H9 (cell line): ENCODE results near the gene TMC8. TPM values are rescaled to one million over a fixed set of nuclear protein-coding genes. Genes with fewer than 3 reads are reported as not detected.

Experiments used
- DNase-seq: peaks from one replicate; pipeline ENCODE4 v3.0.0-alpha.2; 2017
- H2AFZ ChIP-seq: one replicate; pipeline ENCODE4 v1.6.1; 2013; ENCODE audit warnings: mild to moderate bottlenecking, low read length, control low read depth, moderate library complexity
- H2AK5ac ChIP-seq: 2 replicates; pipeline ENCODE4 v1.6.1; 2013; ENCODE audit warnings: low read length, control low read depth, mixed read lengths; ENCODE audit not compliant: insufficient read length
- H2BK120ac ChIP-seq: one replicate; pipeline ENCODE4 v1.6.1; 2013; ENCODE audit warnings: low read depth, mild to moderate bottlenecking, low read length, control low read depth, inconsistent platforms; ENCODE audit not compliant: poor library complexity, severe bottlenecking
- H2BK12ac ChIP-seq: 2 replicates; pipeline ENCODE4 v1.6.1; 2013; ENCODE audit warnings: low read length, control low read depth, mixed read lengths, low read depth; ENCODE audit not compliant: insufficient read length
- H2BK15ac ChIP-seq: 2 replicates; pipeline ENCODE4 v1.6.1; 2013; ENCODE audit warnings: low read depth, low read length, control low read depth
- H2BK20ac ChIP-seq: one replicate; pipeline ENCODE4 v1.6.1; 2013; ENCODE audit warnings: low read depth, mild to moderate bottlenecking, low read length, control low read depth, inconsistent platforms; ENCODE audit not compliant: poor library complexity, severe bottlenecking
- H2BK5ac ChIP-seq: 2 replicates; pipeline ENCODE4 v1.6.1; 2013; ENCODE audit warnings: low read length, control low read depth, mixed read lengths; ENCODE audit not compliant: insufficient read length
- H3K14ac ChIP-seq: 2 replicates; pipeline ENCODE4 v1.6.1; 2013; ENCODE audit warnings: low read length, control low read depth; ENCODE audit not compliant: insufficient read depth
- H3K18ac ChIP-seq: 2 replicates; pipeline ENCODE4 v1.6.1; 2013; ENCODE audit warnings: low read depth, mild to moderate bottlenecking, mixed read lengths, low read length, control low read depth; ENCODE audit not compliant: insufficient read length
- H3K23ac ChIP-seq: 2 replicates; pipeline ENCODE4 v1.6.1; 2013; ENCODE audit warnings: low read length, control low read depth, mixed read lengths, low read depth; ENCODE audit not compliant: insufficient read length
- H3K23me2 ChIP-seq: 2 replicates; pipeline ENCODE4 v1.6.1; 2013; ENCODE audit warnings: low read depth, mild to moderate bottlenecking, mixed read lengths, low read length, control low read depth; ENCODE audit not compliant: insufficient read length, poor library complexity, severe bottlenecking
- H3K27ac ChIP-seq: 2 replicates; pipeline ENCODE4 v1.5.1; 2013; ENCODE audit warnings: low read length, control low read depth, mixed read lengths, low read depth; ENCODE audit not compliant: insufficient read length
- H3K27me3 ChIP-seq: 2 replicates; pipeline ENCODE4 v1.6.1; 2013; ENCODE audit warnings: low read length, control low read depth, inconsistent platforms; ENCODE audit not compliant: insufficient read depth
- H3K4ac ChIP-seq: 2 replicates; pipeline ENCODE4 v1.6.1; 2013; ENCODE audit warnings: low read depth, mild to moderate bottlenecking, control low read depth, inconsistent platforms, low read length, moderate library complexity
- H3K4me1 ChIP-seq: 2 replicates; pipeline ENCODE4 v1.6.1; 2013; ENCODE audit warnings: low read length, control low read depth, inconsistent platforms; ENCODE audit not compliant: insufficient read depth
- H3K4me2 ChIP-seq: 2 replicates; pipeline ENCODE4 v1.6.1; 2013; ENCODE audit warnings: low read length, control low read depth, mixed read lengths; ENCODE audit not compliant: insufficient read length, insufficient read depth
- H3K56ac ChIP-seq: 2 replicates; pipeline ENCODE4 v1.6.1; 2013; ENCODE audit warnings: low read depth, mild to moderate bottlenecking, mixed read lengths, low read length, control low read depth; ENCODE audit not compliant: insufficient read length
- H3K79me1 ChIP-seq: 2 replicates; pipeline ENCODE4 v1.6.1; 2013; ENCODE audit warnings: low read depth, mild to moderate bottlenecking, moderate library complexity, low read length, control low read depth, inconsistent platforms; ENCODE audit not compliant: insufficient read depth, poor library complexity, severe bottlenecking
- H3K79me2 ChIP-seq: 2 replicates; pipeline ENCODE4 v1.6.1; 2013; ENCODE audit warnings: low read length, control low read depth, inconsistent platforms; ENCODE audit not compliant: insufficient read depth
- H3K9ac ChIP-seq: 2 replicates; pipeline ENCODE4 v1.6.1; 2013; ENCODE audit warnings: low read length, control low read depth, mixed read lengths; ENCODE audit not compliant: insufficient read length; ENCODE audit errors: extremely low read depth
- H3K9me3 ChIP-seq: one replicate; pipeline ENCODE4 v1.6.1; 2013; ENCODE audit warnings: low read depth, low read length, inconsistent platforms; ENCODE audit not compliant: control insufficient read depth
- H3T11ph ChIP-seq: one replicate; pipeline ENCODE4 v1.6.1; 2013; ENCODE audit warnings: mild to moderate bottlenecking, low read length, control low read depth, inconsistent platforms
- H4K20me1 ChIP-seq: one replicate; pipeline ENCODE4 v1.6.1; 2013; ENCODE audit not compliant: control insufficient read depth, insufficient read length, insufficient read depth
- H4K5ac ChIP-seq: 2 replicates; pipeline ENCODE4 v1.6.1; 2013; ENCODE audit warnings: low read depth, mild to moderate bottlenecking, mixed read lengths, low read length, control low read depth; ENCODE audit not compliant: insufficient read length
- H4K8ac ChIP-seq: replicated peaks from 2 replicates; pipeline ENCODE4 v1.6.1; 2013; ENCODE audit warnings: low read length, control low read depth, mixed read lengths, low read depth; ENCODE audit not compliant: insufficient read length
- H4K91ac ChIP-seq: 2 replicates; pipeline ENCODE4 v1.6.1; 2013; ENCODE audit warnings: low read depth, mild to moderate bottlenecking, moderate library complexity, mixed read lengths, low read length, control low read depth; ENCODE audit not compliant: insufficient read length
- H3K27ac Mint-ChIP-seq, 3 experiments: 2 replicates in 2 of 3; 3 replicates in 1 of 3; pipeline ENCODE4 v1.8.0; 2020 to 2021; ENCODE audit warnings: mixed read lengths in 3 of 3, mild to moderate bottlenecking in 1 of 3, moderate library complexity in 1 of 3
- H3K27me3 Mint-ChIP-seq: 2 replicates; pipeline ENCODE4 v1.8.0; 2021; ENCODE audit warnings: low read depth, mild to moderate bottlenecking, moderate library complexity, mixed read lengths
- H3K36me3 Mint-ChIP-seq, 3 experiments: 2 replicates in 2 of 3; 3 replicates in 1 of 3; pipeline ENCODE4 v1.8.0; 2020 to 2021; ENCODE audit warnings: low read depth in 3 of 3, mixed read lengths in 3 of 3; ENCODE audit not compliant: insufficient read depth in 1 of 3
- H3K4me1 Mint-ChIP-seq, 2 experiments: 2 replicates each; pipeline ENCODE4 v1.8.0; 2020; ENCODE audit warnings: mixed read lengths in 2 of 2
- H3K4me3 Mint-ChIP-seq, 2 experiments: 2 replicates in 1 of 2; 3 replicates in 1 of 2; pipeline ENCODE4 v1.8.0; 2020 to 2021; ENCODE audit warnings: mild to moderate bottlenecking in 2 of 2, mixed read lengths in 2 of 2, moderate library complexity in 1 of 2
- H3K9me3 Mint-ChIP-seq, 2 experiments: 2 replicates in 1 of 2; 3 replicates in 1 of 2; pipeline ENCODE4 v1.8.0; 2020; ENCODE audit warnings: mild to moderate bottlenecking in 2 of 2, mixed read lengths in 2 of 2, moderate library complexity in 1 of 2
- WGBS: extraction: QIAGEN DNeasy Blood & Tissue Kit; methylation state at CpG from one replicate; pipeline ENCODE4 v1.1.7; 2013; ENCODE audit warnings: missing lambda C conversion rate, low lambda C conversion rate, mixed read lengths; ENCODE audit not compliant: insufficient read length; ENCODE audit errors: extremely low coverage; 5-methylcytosine and 5-hydroxymethylcytosine counted together
- total RNA-seq: library from RNA; stranded (reverse); gene quantifications from 2 replicates; pipeline ENCODE4 v1.2.1, GENCODE V29; 2021
- TF ChIP-seq, protein P1 (sequence below): fragments of 200-600 bp; sonication (generic); conservative IDR thresholded peaks from 3 replicates; pipeline ENCODE4 v1.8.0; 2021; ENCODE audit warnings: antibody characterized with exemption, mild to moderate bottlenecking

Gene TMC8
- total RNA-seq, 1 experiment from 2014 or later = 1.0 TPM

DNA sequence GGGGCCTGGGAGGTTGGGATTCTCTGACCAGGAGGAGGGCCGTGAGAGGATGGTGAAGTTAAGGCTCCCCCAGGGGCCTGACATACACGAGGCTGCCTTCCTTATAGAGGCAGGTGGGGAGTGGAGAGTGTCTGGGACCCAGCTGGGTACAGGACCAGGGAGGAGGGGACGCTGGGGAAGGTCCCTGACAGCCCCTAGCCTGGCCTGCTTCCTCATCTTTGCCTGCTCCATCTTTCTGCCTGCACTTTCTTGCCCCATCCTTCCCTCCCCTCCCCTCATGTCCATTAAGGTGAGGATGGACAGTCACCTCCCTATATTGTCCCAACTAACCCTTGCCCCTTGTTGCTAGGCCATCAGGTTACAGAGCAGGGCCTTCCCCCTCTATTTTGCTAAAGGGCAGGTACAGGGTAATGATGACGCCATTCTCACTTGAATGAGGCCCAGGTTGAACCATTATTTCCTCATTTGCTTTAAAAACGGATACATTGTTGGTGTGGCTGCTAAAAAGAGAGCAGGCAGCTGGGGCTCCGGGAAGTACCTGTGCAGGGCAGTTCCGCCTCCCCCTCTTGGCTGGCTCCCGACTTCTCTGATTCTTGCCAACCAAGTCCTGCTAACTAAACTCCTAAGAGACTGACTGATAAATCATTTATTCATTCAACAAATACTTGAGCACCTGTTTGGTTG, 16.9 kb downstream of the TMC8 start:
- Mint-ChIP-seq H3K27me3 (no peaks in the 10 kb centered on the region), H3K4me1 (peaks cover 5 to 9% of the 10 kb centered on the region in 2 experiments; a peak in 3 of 4 replicates), H3K4me3 (no peak overlapping the region), H3K36me3 (no peaks in the 10 kb centered on the region), H3K9me3 (no peaks in the 10 kb centered on the region), H3K27ac (peak overlapping the region in 1 of 3 experiments; percentile 40; a peak in 1 of 7 replicates)
- Histone ChIP-seq H3K79me1 (no peaks in the 10 kb centered on the region), H2BK12ac (no peak overlapping the region), H3K4me2 (no peak overlapping the region), H3K9me3 (no peaks in the 10 kb centered on the region), H3K27me3 (no peaks in the 10 kb centered on the region), H3K4me1 (no peaks in the 10 kb centered on the region), H3K9ac (no peak overlapping the region), H4K20me1 (no peaks in the 10 kb centered on the region), H2AFZ (no peak overlapping the region), H2AK5ac (no peak overlapping the region), H2BK120ac (no peak overlapping the region), H3K4ac (no peak overlapping the region), H3K79me2 (no peaks in the 10 kb centered on the region), H4K8ac (no peak overlapping the region), H2BK5ac (no peak overlapping the region), H3K18ac (no peak overlapping the region), H3K56ac (no peak overlapping the region), H3K14ac (no peak overlapping the region), H2BK15ac (no peak overlapping the region), H3K23ac (no peak overlapping the region), H3K27ac (no peak overlapping the region), H4K91ac (no peak overlapping the region), H3K23me2 (no peaks in the 10 kb centered on the region), H4K5ac (no peak overlapping the region), H3T11ph (no peak overlapping the region), H2BK20ac (no peak overlapping the region)
- TF ChIP-seq, protein P1, sequence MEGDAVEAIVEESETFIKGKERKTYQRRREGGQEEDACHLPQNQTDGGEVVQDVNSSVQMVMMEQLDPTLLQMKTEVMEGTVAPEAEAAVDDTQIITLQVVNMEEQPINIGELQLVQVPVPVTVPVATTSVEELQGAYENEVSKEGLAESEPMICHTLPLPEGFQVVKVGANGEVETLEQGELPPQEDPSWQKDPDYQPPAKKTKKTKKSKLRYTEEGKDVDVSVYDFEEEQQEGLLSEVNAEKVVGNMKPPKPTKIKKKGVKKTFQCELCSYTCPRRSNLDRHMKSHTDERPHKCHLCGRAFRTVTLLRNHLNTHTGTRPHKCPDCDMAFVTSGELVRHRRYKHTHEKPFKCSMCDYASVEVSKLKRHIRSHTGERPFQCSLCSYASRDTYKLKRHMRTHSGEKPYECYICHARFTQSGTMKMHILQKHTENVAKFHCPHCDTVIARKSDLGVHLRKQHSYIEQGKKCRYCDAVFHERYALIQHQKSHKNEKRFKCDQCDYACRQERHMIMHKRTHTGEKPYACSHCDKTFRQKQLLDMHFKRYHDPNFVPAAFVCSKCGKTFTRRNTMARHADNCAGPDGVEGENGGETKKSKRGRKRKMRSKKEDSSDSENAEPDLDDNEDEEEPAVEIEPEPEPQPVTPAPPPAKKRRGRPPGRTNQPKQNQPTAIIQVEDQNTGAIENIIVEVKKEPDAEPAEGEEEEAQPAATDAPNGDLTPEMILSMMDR = no peak
- WGBS = no CpG with 5 or more reads among the region's 8 CpGs
- no peak for DNase-seq
